WTC11 (cell line): Measurements from ENCODE around the gene COL4A2. TPM values are rescaled to one million over a fixed set of nuclear protein-coding genes. Genes with fewer than 3 reads are reported as not detected.
A peak's percentile ranks its signal among the peaks of the same experiment; 100 is the strongest.

Experiments
- ATAC-seq: fragments of 200-7000 bp; cut with Tn5 transposase; 2 replicates; pipeline ENCODE4 v1.10.0; 2021; ENCODE audit warnings: mild to moderate bottlenecking, moderate library complexity
- CTCF ChIA-PET: fragments of 300-600 bp; sonication (Branson Sonifier 250); formaldehyde crosslinking; loops from one replicate; lab custom pipeline; 2021; ENCODE audit warnings: antibody characterized with exemption; lab: Charles Lee
- POLR2A ChIA-PET: fragments of 350-600 bp; sonication (Branson Sonifier 250); formaldehyde crosslinking; loops from one replicate; lab custom pipeline; 2021; ENCODE audit warnings: antibody characterized with exemption; lab: Charles Lee
- DNase-seq: peaks from one replicate; pipeline ENCODE4 v3.0.0; 2021; ENCODE audit warnings: low spot score
- H3K27ac Mint-ChIP-seq: 2 replicates; pipeline ENCODE4 v1.8.0; 2021; ENCODE audit warnings: mixed read lengths
- H3K27me3 Mint-ChIP-seq: 2 replicates; pipeline ENCODE4 v1.8.0; 2021; ENCODE audit warnings: low read depth, mild to moderate bottlenecking, moderate library complexity, mixed read lengths
- H3K36me3 Mint-ChIP-seq: 2 replicates; pipeline ENCODE4 v1.8.0; 2021; ENCODE audit warnings: mixed read lengths
- H3K4me1 Mint-ChIP-seq: 2 replicates; pipeline ENCODE4 v1.8.0; 2022; ENCODE audit warnings: mixed read lengths
- H3K4me3 Mint-ChIP-seq: 2 replicates; pipeline ENCODE4 v1.8.0; 2021; ENCODE audit warnings: mild to moderate bottlenecking, moderate library complexity, mixed read lengths
- H3K9me3 Mint-ChIP-seq: 2 replicates; pipeline ENCODE4 v1.8.0; 2021; ENCODE audit warnings: mixed read lengths
- CREB1 ChIP-seq: sonication (generic); formaldehyde crosslinking; IDR thresholded peaks from 2 replicates; pipeline ENCODE4 v1.8.0; 2023; ENCODE audit warnings: mild to moderate bottlenecking, missing genetic modification reagents
- CREM ChIP-seq: sonication (generic); formaldehyde crosslinking; IDR thresholded peaks from 2 replicates; pipeline ENCODE4 v1.8.1; 2022; ENCODE audit warnings: mild to moderate bottlenecking, missing genetic modification reagents, moderate library complexity
- FOXP1 ChIP-seq: sonication (generic); formaldehyde crosslinking; IDR thresholded peaks from 2 replicates; pipeline ENCODE4 v1.8.0; 2022; ENCODE audit warnings: missing genetic modification reagents, mild to moderate bottlenecking, moderate library complexity, borderline replicate concordance
- GRHL2 ChIP-seq: fragments of 250-450 bp; sonication (Bioruptor Pico); IDR thresholded peaks from 2 replicates; pipeline ENCODE4 v1.8.0; 2022; ENCODE audit warnings: mild to moderate bottlenecking, moderate library complexity; ENCODE audit not compliant: insufficient replicate concordance, severe bottlenecking
- MXD4 ChIP-seq: fragments of 250-450 bp; sonication (Bioruptor Pico); IDR thresholded peaks from 2 replicates; pipeline ENCODE4 v1.8.0; 2021; ENCODE audit warnings: mild to moderate bottlenecking, moderate library complexity, borderline replicate concordance
- NFYB ChIP-seq: sonication (generic); formaldehyde crosslinking; conservative IDR thresholded peaks from 2 replicates; pipeline ENCODE4 v1.8.0; 2022; ENCODE audit warnings: low read depth, missing genetic modification reagents
- NR3C1 ChIP-seq: sonication (generic); formaldehyde crosslinking; conservative IDR thresholded peaks from 2 replicates; pipeline ENCODE4 v1.8.1; 2023; ENCODE audit warnings: low read depth, mild to moderate bottlenecking, missing genetic modification reagents
- PRRX2 ChIP-seq: fragments of 250-450 bp; sonication (Bioruptor Pico); IDR thresholded peaks from 2 replicates; pipeline ENCODE4 v1.8.0; 2021; ENCODE audit warnings: mild to moderate bottlenecking
- SMAD4 ChIP-seq: sonication (generic); formaldehyde crosslinking; IDR thresholded peaks from 2 replicates; pipeline ENCODE4 v1.8.0; 2022; ENCODE audit warnings: mild to moderate bottlenecking, missing genetic modification reagents
- TEAD1 ChIP-seq: sonication (generic); formaldehyde crosslinking; IDR thresholded peaks from 2 replicates; pipeline ENCODE4 v1.8.0; 2022; ENCODE audit warnings: mild to moderate bottlenecking, missing genetic modification reagents
- ZBTB21 ChIP-seq: sonication (generic); formaldehyde crosslinking; IDR thresholded peaks from 2 replicates; pipeline ENCODE4 v1.8.1; 2023; ENCODE audit warnings: mild to moderate bottlenecking, missing genetic modification reagents, borderline replicate concordance
- ZNF232 ChIP-seq: sonication (generic); formaldehyde crosslinking; IDR thresholded peaks from 2 replicates; pipeline ENCODE4 v1.8.0; 2022; ENCODE audit warnings: mild to moderate bottlenecking, missing genetic modification reagents
- ZNF423 ChIP-seq: fragments of 250-450 bp; sonication (Bioruptor Pico); IDR thresholded peaks from 2 replicates; pipeline ENCODE4 v2.1.2; 2022; ENCODE audit warnings: mild to moderate bottlenecking, moderate library complexity
- total RNA-seq: library from RNA; stranded (reverse); gene quantifications from 3 replicates; pipeline ENCODE4 v1.2.3, GENCODE V29; 2021
- TF ChIP-seq, protein P1 (sequence below): sonication (generic); formaldehyde crosslinking; conservative IDR thresholded peaks from 2 replicates; pipeline ENCODE4 v1.8.1; 2023; ENCODE audit warnings: mild to moderate bottlenecking, low read depth, missing genetic modification reagents, moderate library complexity
- TF ChIP-seq, protein P2 (sequence below): sonication (generic); formaldehyde crosslinking; IDR thresholded peaks from 2 replicates; pipeline ENCODE4 v1.8.1; 2023; ENCODE audit warnings: mild to moderate bottlenecking, missing genetic modification reagents
- TF ChIP-seq, protein P3 (sequence below): sonication (generic); formaldehyde crosslinking; IDR thresholded peaks from 2 replicates; pipeline ENCODE4 v1.8.1; 2022; ENCODE audit warnings: low read depth, mild to moderate bottlenecking, moderate library complexity, missing genetic modification reagents, borderline replicate concordance
- TF ChIP-seq, protein P4 (sequence below): sonication (generic); formaldehyde crosslinking; IDR thresholded peaks from 2 replicates; pipeline ENCODE4 v1.8.1; 2023; ENCODE audit warnings: mild to moderate bottlenecking, missing genetic modification reagents, moderate library complexity
- TF ChIP-seq, protein P5 (sequence below): sonication (generic); formaldehyde crosslinking; IDR thresholded peaks from 2 replicates; pipeline ENCODE4 v1.8.1; 2023; ENCODE audit warnings: mild to moderate bottlenecking, missing genetic modification reagents
- TF ChIP-seq, protein P6 (sequence below): fragments of 250-450 bp; sonication (Bioruptor Pico); IDR thresholded peaks from 2 replicates; pipeline ENCODE4 v1.9.0; 2021; ENCODE audit warnings: mild to moderate bottlenecking
- TF ChIP-seq, protein P7 (sequence below): sonication (generic); formaldehyde crosslinking; IDR thresholded peaks from 2 replicates; pipeline ENCODE4 v1.8.1; 2023; ENCODE audit warnings: mild to moderate bottlenecking, moderate library complexity, missing genetic modification reagents
- TF ChIP-seq, protein P8 (sequence below): sonication (generic); formaldehyde crosslinking; IDR thresholded peaks from 2 replicates; pipeline ENCODE4 v1.8.1; 2023; ENCODE audit warnings: mild to moderate bottlenecking, missing genetic modification reagents, borderline replicate concordance

COL4A2 gene
- total RNA-seq, 1 experiment from 2014 or later, result 109 TPM

DNA sequence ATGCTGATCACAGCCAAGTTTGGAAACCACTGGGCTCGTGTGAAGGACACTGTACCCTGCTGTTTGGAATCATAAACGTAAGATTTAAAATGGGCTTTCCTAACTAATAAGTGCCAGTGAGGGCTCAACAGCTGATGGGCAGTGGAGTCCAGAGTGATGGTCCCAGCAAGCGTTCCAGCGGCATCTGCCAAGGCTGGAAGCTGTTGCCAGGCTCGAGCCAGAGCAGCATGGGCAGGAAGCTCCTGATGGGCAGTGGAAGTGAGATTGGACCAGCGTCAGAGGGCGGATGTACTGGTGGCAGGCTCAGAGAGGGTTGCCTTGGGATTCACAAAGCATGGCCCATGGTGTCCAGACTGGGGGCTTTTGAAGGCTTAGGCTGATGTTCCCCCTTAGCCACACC lies 30.2 kb downstream of the COL4A2 start (continued):
- TF ChIP-seq, protein P1, sequence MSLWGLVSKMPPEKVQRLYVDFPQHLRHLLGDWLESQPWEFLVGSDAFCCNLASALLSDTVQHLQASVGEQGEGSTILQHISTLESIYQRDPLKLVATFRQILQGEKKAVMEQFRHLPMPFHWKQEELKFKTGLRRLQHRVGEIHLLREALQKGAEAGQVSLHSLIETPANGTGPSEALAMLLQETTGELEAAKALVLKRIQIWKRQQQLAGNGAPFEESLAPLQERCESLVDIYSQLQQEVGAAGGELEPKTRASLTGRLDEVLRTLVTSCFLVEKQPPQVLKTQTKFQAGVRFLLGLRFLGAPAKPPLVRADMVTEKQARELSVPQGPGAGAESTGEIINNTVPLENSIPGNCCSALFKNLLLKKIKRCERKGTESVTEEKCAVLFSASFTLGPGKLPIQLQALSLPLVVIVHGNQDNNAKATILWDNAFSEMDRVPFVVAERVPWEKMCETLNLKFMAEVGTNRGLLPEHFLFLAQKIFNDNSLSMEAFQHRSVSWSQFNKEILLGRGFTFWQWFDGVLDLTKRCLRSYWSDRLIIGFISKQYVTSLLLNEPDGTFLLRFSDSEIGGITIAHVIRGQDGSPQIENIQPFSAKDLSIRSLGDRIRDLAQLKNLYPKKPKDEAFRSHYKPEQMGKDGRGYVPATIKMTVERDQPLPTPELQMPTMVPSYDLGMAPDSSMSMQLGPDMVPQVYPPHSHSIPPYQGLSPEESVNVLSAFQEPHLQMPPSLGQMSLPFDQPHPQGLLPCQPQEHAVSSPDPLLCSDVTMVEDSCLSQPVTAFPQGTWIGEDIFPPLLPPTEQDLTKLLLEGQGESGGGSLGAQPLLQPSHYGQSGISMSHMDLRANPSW, result no peak
- TF ChIP-seq, protein P2, sequence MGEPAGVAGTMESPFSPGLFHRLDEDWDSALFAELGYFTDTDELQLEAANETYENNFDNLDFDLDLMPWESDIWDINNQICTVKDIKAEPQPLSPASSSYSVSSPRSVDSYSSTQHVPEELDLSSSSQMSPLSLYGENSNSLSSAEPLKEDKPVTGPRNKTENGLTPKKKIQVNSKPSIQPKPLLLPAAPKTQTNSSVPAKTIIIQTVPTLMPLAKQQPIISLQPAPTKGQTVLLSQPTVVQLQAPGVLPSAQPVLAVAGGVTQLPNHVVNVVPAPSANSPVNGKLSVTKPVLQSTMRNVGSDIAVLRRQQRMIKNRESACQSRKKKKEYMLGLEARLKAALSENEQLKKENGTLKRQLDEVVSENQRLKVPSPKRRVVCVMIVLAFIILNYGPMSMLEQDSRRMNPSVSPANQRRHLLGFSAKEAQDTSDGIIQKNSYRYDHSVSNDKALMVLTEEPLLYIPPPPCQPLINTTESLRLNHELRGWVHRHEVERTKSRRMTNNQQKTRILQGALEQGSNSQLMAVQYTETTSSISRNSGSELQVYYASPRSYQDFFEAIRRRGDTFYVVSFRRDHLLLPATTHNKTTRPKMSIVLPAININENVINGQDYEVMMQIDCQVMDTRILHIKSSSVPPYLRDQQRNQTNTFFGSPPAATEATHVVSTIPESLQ (CRISPR knock-in tag), result no peak
- TF ChIP-seq ZBTB21 (CRISPR knock-in tag), result no peak
- TF ChIP-seq, protein P3, sequence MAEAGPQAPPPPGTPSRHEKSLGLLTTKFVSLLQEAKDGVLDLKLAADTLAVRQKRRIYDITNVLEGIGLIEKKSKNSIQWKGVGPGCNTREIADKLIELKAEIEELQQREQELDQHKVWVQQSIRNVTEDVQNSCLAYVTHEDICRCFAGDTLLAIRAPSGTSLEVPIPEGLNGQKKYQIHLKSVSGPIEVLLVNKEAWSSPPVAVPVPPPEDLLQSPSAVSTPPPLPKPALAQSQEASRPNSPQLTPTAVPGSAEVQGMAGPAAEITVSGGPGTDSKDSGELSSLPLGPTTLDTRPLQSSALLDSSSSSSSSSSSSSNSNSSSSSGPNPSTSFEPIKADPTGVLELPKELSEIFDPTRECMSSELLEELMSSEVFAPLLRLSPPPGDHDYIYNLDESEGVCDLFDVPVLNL (CRISPR knock-in tag), result no peak
- TF ChIP-seq ZNF423 (CRISPR knock-in tag), result no peak
- TF ChIP-seq CREM (CRISPR knock-in tag), result no peak
- TF ChIP-seq CREB1, result no peak
- TF ChIP-seq MXD4 (CRISPR knock-in tag), result no peak
- TF ChIP-seq, protein P4, sequence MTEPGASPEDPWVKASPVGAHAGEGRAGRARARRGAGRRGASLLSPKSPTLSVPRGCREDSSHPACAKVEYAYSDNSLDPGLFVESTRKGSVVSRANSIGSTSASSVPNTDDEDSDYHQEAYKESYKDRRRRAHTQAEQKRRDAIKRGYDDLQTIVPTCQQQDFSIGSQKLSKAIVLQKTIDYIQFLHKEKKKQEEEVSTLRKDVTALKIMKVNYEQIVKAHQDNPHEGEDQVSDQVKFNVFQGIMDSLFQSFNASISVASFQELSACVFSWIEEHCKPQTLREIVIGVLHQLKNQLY (CRISPR knock-in tag), result no peak
- TF ChIP-seq GRHL2 (CRISPR knock-in tag), result no peak

DNA sequence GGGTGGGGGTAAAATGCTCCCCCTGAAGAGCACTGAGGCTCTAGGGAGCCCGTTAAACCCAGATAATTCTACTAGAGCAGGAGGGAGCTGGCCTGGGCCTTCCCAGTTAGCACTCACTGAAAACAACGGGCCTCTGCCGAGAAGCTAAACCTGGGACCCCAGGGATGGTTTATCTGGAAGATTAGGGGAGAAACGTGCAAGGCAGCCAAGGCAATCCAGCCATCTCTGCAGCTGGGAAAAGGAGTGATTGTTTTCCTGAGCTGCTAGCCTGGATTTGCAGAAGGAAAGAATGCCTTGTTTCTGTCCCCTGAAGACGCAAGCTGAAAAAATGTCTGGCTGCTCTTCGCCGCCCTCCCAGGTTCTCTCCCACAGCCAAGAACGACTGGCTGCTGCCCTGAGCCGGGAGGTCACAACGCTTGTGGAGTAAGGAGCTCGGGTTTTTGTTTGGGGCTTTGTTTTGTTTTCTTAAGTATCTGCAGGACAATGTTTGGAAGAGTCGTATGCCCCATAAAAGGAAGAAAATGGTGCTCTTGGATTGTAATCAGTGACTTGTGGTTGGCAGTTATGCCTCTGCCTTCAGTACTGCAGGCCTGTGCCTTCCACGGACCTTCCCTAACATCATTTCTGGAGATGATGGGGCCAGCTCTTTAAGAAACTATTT lies 31.5 kb downstream of the COL4A2 start:
- ATAC-seq, result peak; percentile 27
- no peak for DNase-seq
- ChIA-PET CTCF (interaction anchor here (0.8 to 1.6 kb wide), 8 partner anchors 9 to 117 kb away, joined by 3 to 12 read pairs (median 3); partner anchors contain the start of genes COL4A1 and COL4A2), POLR2A (interaction anchor here (0.6 to 1.0 kb wide), 2 partner anchors 14 to 32 kb away, joined by 3 to 5 read pairs; partner anchors contain the start of genes COL4A1 and COL4A2)
- H3K9me3 Mint-ChIP-seq, result no peaks in the 10 kb centered on the region
- 0 out of 2 replicates have a peak, but pooled peaks cover 3% of the 10 kb centered on the region for H3K36me3 Mint-ChIP-seq
- H3K4me3 Mint-ChIP-seq, result no peak overlapping the region
- H3K27me3 Mint-ChIP-seq, result no peaks in the 10 kb centered on the region
- peaks cover 45% of the 10 kb centered on the region for H3K4me1 Mint-ChIP-seq
- peak overlapping the region; percentile 78; the same call in 1 of the 2 replicates for H3K27ac Mint-ChIP-seq
- no peak for TF ChIP-seq PRRX2 (CRISPR knock-in tag)
- no peak for TF ChIP-seq NR3C1 (CRISPR knock-in tag)
- TF ChIP-seq GRHL2 (CRISPR knock-in tag), result no peak
- no peak for TF ChIP-seq ZNF232
- TF ChIP-seq, protein P5, sequence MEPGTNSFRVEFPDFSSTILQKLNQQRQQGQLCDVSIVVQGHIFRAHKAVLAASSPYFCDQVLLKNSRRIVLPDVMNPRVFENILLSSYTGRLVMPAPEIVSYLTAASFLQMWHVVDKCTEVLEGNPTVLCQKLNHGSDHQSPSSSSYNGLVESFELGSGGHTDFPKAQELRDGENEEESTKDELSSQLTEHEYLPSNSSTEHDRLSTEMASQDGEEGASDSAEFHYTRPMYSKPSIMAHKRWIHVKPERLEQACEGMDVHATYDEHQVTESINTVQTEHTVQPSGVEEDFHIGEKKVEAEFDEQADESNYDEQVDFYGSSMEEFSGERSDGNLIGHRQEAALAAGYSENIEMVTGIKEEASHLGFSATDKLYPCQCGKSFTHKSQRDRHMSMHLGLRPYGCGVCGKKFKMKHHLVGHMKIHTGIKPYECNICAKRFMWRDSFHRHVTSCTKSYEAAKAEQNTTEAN (CRISPR knock-in tag), result no peak
- TF ChIP-seq NFYB (CRISPR knock-in tag), result no peak
- no peak for TF ChIP-seq TEAD1 (CRISPR knock-in tag)
- TF ChIP-seq, protein P6, sequence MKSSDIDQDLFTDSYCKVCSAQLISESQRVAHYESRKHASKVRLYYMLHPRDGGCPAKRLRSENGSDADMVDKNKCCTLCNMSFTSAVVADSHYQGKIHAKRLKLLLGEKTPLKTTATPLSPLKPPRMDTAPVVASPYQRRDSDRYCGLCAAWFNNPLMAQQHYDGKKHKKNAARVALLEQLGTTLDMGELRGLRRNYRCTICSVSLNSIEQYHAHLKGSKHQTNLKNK (CRISPR knock-in tag), result no peak
- TF ChIP-seq, protein P7, sequence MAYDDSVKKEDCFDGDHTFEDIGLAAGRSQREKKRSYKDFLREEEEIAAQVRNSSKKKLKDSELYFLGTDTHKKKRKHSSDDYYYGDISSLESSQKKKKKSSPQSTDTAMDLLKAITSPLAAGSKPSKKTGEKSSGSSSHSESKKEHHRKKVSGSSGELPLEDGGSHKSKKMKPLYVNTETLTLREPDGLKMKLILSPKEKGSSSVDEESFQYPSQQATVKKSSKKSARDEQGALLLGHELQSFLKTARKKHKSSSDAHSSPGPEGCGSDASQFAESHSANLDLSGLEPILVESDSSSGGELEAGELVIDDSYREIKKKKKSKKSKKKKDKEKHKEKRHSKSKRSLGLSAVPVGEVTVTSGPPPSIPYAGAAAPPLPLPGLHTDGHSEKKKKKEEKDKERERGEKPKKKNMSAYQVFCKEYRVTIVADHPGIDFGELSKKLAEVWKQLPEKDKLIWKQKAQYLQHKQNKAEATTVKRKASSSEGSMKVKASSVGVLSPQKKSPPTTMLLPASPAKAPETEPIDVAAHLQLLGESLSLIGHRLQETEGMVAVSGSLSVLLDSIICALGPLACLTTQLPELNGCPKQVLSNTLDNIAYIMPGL, result no peak
- no peak for TF ChIP-seq FOXP1
- TF ChIP-seq, protein P8, sequence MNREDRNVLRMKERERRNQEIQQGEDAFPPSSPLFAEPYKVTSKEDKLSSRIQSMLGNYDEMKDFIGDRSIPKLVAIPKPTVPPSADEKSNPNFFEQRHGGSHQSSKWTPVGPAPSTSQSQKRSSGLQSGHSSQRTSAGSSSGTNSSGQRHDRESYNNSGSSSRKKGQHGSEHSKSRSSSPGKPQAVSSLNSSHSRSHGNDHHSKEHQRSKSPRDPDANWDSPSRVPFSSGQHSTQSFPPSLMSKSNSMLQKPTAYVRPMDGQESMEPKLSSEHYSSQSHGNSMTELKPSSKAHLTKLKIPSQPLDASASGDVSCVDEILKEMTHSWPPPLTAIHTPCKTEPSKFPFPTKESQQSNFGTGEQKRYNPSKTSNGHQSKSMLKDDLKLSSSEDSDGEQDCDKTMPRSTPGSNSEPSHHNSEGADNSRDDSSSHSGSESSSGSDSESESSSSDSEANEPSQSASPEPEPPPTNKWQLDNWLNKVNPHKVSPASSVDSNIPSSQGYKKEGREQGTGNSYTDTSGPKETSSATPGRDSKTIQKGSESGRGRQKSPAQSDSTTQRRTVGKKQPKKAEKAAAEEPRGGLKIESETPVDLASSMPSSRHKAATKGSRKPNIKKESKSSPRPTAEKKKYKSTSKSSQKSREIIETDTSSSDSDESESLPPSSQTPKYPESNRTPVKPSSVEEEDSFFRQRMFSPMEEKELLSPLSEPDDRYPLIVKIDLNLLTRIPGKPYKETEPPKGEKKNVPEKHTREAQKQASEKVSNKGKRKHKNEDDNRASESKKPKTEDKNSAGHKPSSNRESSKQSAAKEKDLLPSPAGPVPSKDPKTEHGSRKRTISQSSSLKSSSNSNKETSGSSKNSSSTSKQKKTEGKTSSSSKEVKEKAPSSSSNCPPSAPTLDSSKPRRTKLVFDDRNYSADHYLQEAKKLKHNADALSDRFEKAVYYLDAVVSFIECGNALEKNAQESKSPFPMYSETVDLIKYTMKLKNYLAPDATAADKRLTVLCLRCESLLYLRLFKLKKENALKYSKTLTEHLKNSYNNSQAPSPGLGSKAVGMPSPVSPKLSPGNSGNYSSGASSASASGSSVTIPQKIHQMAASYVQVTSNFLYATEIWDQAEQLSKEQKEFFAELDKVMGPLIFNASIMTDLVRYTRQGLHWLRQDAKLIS (CRISPR knock-in tag), result no peak
- no peak for TF ChIP-seq SMAD4 (CRISPR knock-in tag)
